HG03175 (cell line): ENCODE results near the gene G6PC2.
"Not testable (repeated sequence)": the region's sequence is repeated elsewhere in the genome, so short reads cannot be mapped to it uniquely, and the experiment has no call there.

ENCODE experiments used
- ATAC-seq: cut with Tn5 transposase; IDR thresholded peaks from one replicate; pipeline ENCODE4 v1.9.1; 2021; ENCODE audit warnings: mild to moderate bottlenecking, moderate library complexity; ENCODE audit not compliant: unreplicated experiment

Gene G6PC2

GRCh38 chr2:168901003-168901402 is at the start of gene G6PC2:
Gene G6PC2, plus strand, starts transcription at chr2:168901291. Its CDS starts 41 bp downstream, at chr2:168901332.
- ATAC-seq: no peak

GRCh38 chr2:168851674-168852320 is 49.3 kb upstream of the G6PC2 start:
- no peak for ATAC-seq

GRCh38 chr2:168852481-168852880 is 48.6 kb upstream of the G6PC2 start:
- ATAC-seq: no peak

GRCh38 chr2:168853471-168853870 is 47.6 kb upstream of the G6PC2 start:
- no peak for ATAC-seq

GRCh38 chr2:168854651-168855050 is 46.4 kb upstream of the G6PC2 start:
- ATAC-seq: no peak

GRCh38 chr2:168855601-168856000 is 45.5 kb upstream of the G6PC2 start:
- ATAC-seq: no peak

- ATAC-seq: no peak
Measured at GRCh38 chr2:168858146-168858545, 42.9 kb upstream of the G6PC2 start.

- not testable (repeated sequence) for ATAC-seq
Measured at GRCh38 chr2:168867164-168867563, 33.9 kb upstream of the G6PC2 start.

- not testable (repeated sequence) for ATAC-seq
Measured at GRCh38 chr2:168870369-168870768, 30.7 kb upstream of the G6PC2 start.

GRCh38 chr2:168870824-168871223 is 30.3 kb upstream of the G6PC2 start:
- ATAC-seq: not testable (repeated sequence)

- no peak for ATAC-seq
Measured at GRCh38 chr2:168874368-168875054, 26.6 kb upstream of the G6PC2 start.

GRCh38 chr2:168882163-168882562 is 18.9 kb upstream of the G6PC2 start:
- not testable (repeated sequence) for ATAC-seq

GRCh38 chr2:168884975-168885374 is 16.1 kb upstream of the G6PC2 start:
- no peak for ATAC-seq

GRCh38 chr2:168889635-168890005 is 11.5 kb upstream of the G6PC2 start:
- ATAC-seq: no peak

GRCh38 chr2:168890006-168890782 is 10.9 kb upstream of the G6PC2 start, which contains the start of gene SPC25:
Gene SPC25, minus strand, starts transcription at chr2:168890430. Its CDS starts 911 bp downstream, at chr2:168889519.
- ATAC-seq: peak; percentile 100

GRCh38 chr2:168892327-168892726 is 8.8 kb upstream of the G6PC2 start:
- ATAC-seq: no peak

- ATAC-seq: no peak
Measured at GRCh38 chr2:168894101-168894500, 7.0 kb upstream of the G6PC2 start.

- no peak for ATAC-seq
Measured at GRCh38 chr2:168894720-168895119, 6.4 kb upstream of the G6PC2 start.

- ATAC-seq: no peak
Measured at GRCh38 chr2:168895771-168896170, 5.3 kb upstream of the G6PC2 start.

GRCh38 chr2:168896783-168897182 is 4.3 kb upstream of the G6PC2 start:
- ATAC-seq: no peak

GRCh38 chr2:168897449-168897848 is 3.6 kb upstream of the G6PC2 start:
- no peak for ATAC-seq

GRCh38 chr2:168903888-168904287 is 2.8 kb downstream of the G6PC2 start:
- no peak for ATAC-seq
